Lung (tissue), 12 donors: Measurements from ENCODE around the gene HOXB3. TPM values are rescaled to one million over a fixed set of nuclear protein-coding genes. Genes with fewer than 3 reads are reported as not detected.

Experiments
- ATAC-seq: fragments of 200-7000 bp; cut with Tn5 transposase; one replicate; pipeline ENCODE4 v1.9.1; 2020; ENCODE audit warnings: moderate number of reproducible peaks; ENCODE audit not compliant: insufficient read depth, low FRiP score
- DNase-seq, 3 donors: peaks; one replicate each; pipeline ENCODE4 v3.0.0-alpha.2; 2013 to 2017
- H3K27ac ChIP-seq, 2 donors: one replicate each; pipeline ENCODE4 v1.5.1; 2013; ENCODE audit warnings: mild to moderate bottlenecking in 2 of 2, moderate library complexity in 2 of 2, control low read depth in 1 of 2, inconsistent platforms in 1 of 2, low read depth in 1 of 2, low read length in 1 of 2
- H3K27me3 ChIP-seq, 3 donors: one replicate each; pipeline ENCODE4 v1.5.1; 2013; ENCODE audit warnings: low read length in 2 of 3; ENCODE audit not compliant: control insufficient read depth in 3 of 3, insufficient read depth in 3 of 3
- H3K36me3 ChIP-seq, 4 donors: one replicate each; pipeline ENCODE4 v1.5.1; 2013; ENCODE audit warnings: low read length in 4 of 4, mild to moderate bottlenecking in 1 of 4, moderate library complexity in 1 of 4; ENCODE audit not compliant: control insufficient read depth in 4 of 4, insufficient read depth in 4 of 4
- H3K4me1 ChIP-seq, 5 donors: one replicate each; pipeline ENCODE4 v1.5.1; 2013; ENCODE audit warnings: low read length in 5 of 5, mild to moderate bottlenecking in 2 of 5, moderate library complexity in 1 of 5; ENCODE audit not compliant: control insufficient read depth in 5 of 5, insufficient read depth in 5 of 5
- H3K4me3 ChIP-seq: one replicate; pipeline ENCODE4 v1.5.1; 2013; ENCODE audit warnings: mild to moderate bottlenecking, control low read depth, moderate library complexity
- H3K9ac ChIP-seq, 2 donors: one replicate each; pipeline ENCODE4 v1.5.1; 2013; ENCODE audit warnings: low read length in 2 of 2, control low read depth in 1 of 2; ENCODE audit not compliant: insufficient read depth in 1 of 2
- H3K9me3 ChIP-seq, 4 donors: one replicate each; pipeline ENCODE4 v1.5.1; 2013; ENCODE audit warnings: low read length in 3 of 4, mild to moderate bottlenecking in 1 of 4, moderate library complexity in 1 of 4; ENCODE audit not compliant: control insufficient read depth in 4 of 4, insufficient read depth in 3 of 4
- CTCF ChIP-seq: IDR thresholded peaks from 2 replicates; pipeline ENCODE4 v1.5.1; 2012; ENCODE audit warnings: mild to moderate bottlenecking; ENCODE audit errors: control extremely low read depth, extremely low read depth
- WGBS, 2 donors: extraction: QIAGEN DNeasy Blood & Tissue Kit; methylation state at CpG; one replicate each; pipeline ENCODE4 v1.1.7; 2013; 5-methylcytosine and 5-hydroxymethylcytosine counted together
- polyA plus RNA-seq, 2 donors: library from polyadenylated mRNA; stranded (reverse); fragments of 200-250 nt; gene quantifications; one replicate each; pipeline ENCODE4 v1.2.1, GENCODE V29; 2013
- total RNA-seq, 2 donors: library from RNA; depleted of rRNA in 1 of 2; stranded (reverse); fragments of >200 nt in 1 of 2; gene quantifications; one replicate each; pipeline ENCODE4 v1.2.1, GENCODE V29; 2014 to 2021
- donor health status: control.
- donor health status: control.
- donor health status: Bipolar disorder and iron deficiency.
- donor health status: healthy.
- donor health status: DM: yes; HTN: yes; CAD: no.

Gene HOXB3
- total and polyA plus RNA-seq, 4 donors: 1.9 to 21.1 (median 6.7) TPM

GRCh38 chr17:48559840-48560817 is 29.9 kb downstream of the HOXB3 start:
- Histone ChIP-seq H3K4me1 (peaks cover 0 to 84% (median 9%) of the 10 kb centered on the region in 5 donors), H3K27me3 (peaks cover 4 to 50% (median 7%) of the 10 kb centered on the region in 3 donors)
- DNase-seq: peak; percentile 77 to 97 (median 94)

GRCh38 chr17:48559122-48559839 is 30.8 kb downstream of the HOXB3 start:
- H3K4me1 ChIP-seq: peaks cover 0 to 81% (median 9%) of the 10 kb centered on the region in 5 donors
- 53 to 77% methylated on average over 16 of the region's 16 CpGs for WGBS, 2 donors
- peak overlapping the region in 1 of 2 donors; percentile 95 for H3K9ac ChIP-seq
- no peak overlapping the region for H3K4me3 ChIP-seq
- TF ChIP-seq CTCF: no peak
- peak overlapping the region in 1 of 2 donors; percentile 52 for H3K27ac ChIP-seq
- peaks cover 0 to 21% (median 6%) of the 10 kb centered on the region in 4 donors for H3K36me3 ChIP-seq
- H3K27me3 ChIP-seq: peaks cover 4 to 53% (median 7%) of the 10 kb centered on the region in 3 donors
- no peaks in the 10 kb centered on the region for H3K9me3 ChIP-seq
- ATAC-seq (no peak), DNase-seq (peak; percentile 40 to 65 (median 56))

More at GRCh38 chr17:48559840-48560817, 29.9 kb downstream of the HOXB3 start:
- peak overlapping the region in 1 of 2 donors; percentile 95 for H3K9ac ChIP-seq
- H3K4me3 ChIP-seq: no peak overlapping the region
- WGBS, 2 donors: 54 to 63% methylated on average over 14 of the region's 14 CpGs
- peaks cover 0 to 22% (median 6%) of the 10 kb centered on the region in 4 donors for H3K36me3 ChIP-seq
- H3K27ac ChIP-seq: peak overlapping the region in 1 of 2 donors; percentile 17
- no peaks in the 10 kb centered on the region for H3K9me3 ChIP-seq
- ATAC-seq: no peak
- TF ChIP-seq CTCF: no peak

- no peak for ATAC-seq
- Histone ChIP-seq H3K27ac (peak overlapping the region in 1 of 2 donors; percentile 52), H3K9ac (peak overlapping the region in 1 of 2 donors; percentile 95), H3K4me3 (no peak overlapping the region), H3K9me3 (no peaks in the 10 kb centered on the region), H3K36me3 (peaks cover 0 to 21% (median 6%) of the 10 kb centered on the region in 4 donors), H3K27me3 (peaks cover 1 to 58% (median 7%) of the 10 kb centered on the region in 3 donors), H3K4me1 (peaks cover 0 to 87% (median 9%) of the 10 kb centered on the region in 5 donors)
- DNase-seq: no peak
- 65 to 70% methylated on average over 2 of the region's 2 CpGs for WGBS, 2 donors
- TF ChIP-seq CTCF: no peak
Observed at GRCh38 chr17:48558831-48559121, 31.3 kb downstream of the HOXB3 start.
